CD4-positive, alpha-beta T cell (primary cell): ENCODE data around the gene PTPRK. TPM values are rescaled to one million over a fixed set of nuclear protein-coding genes. Genes with fewer than 3 reads are reported as not detected.

ENCODE experiments used
- ATAC-seq: fragments of 200-7000 bp; cut with Tn5 transposase; one replicate; pipeline ENCODE4 v1.10.0; 2022; ENCODE audit warnings: mild to moderate bottlenecking; ENCODE audit not compliant: poor library complexity
- CTCF ChIA-PET: fragments of 350-600 bp; sonication (Branson Sonifier 250); formaldehyde crosslinking; loops from one replicate; lab custom pipeline; 2021; ENCODE audit warnings: antibody characterized with exemption, inconsistent platforms; lab: Charles Lee
- POLR2A ChIA-PET: fragments of 350-600 bp; sonication (Branson Sonifier 250); formaldehyde crosslinking; loops from one replicate; lab custom pipeline; 2021; ENCODE audit warnings: antibody characterized with exemption, inconsistent platforms; lab: Charles Lee
- DNase-seq, 14 experiments: peaks; one replicate each; pipeline ENCODE4 v3.0.0-alpha.2; 2013 to 2020; ENCODE audit warnings: mixed read lengths in 2 of 14
- H3K27ac ChIP-seq, 2 donors: one replicate each; pipeline versions ENCODE4 v1.5.1 to v1.7.0; 2013; ENCODE audit warnings: low read length in 2 of 2, low read depth in 1 of 2, mild to moderate bottlenecking in 1 of 2
- H3K27me3 ChIP-seq, 2 experiments: 1 replicate in 1 of 2; 2 replicates in 1 of 2; pipeline versions ENCODE4 v1.6.1 to v1.7.0; 2013; ENCODE audit warnings: low read length in 2 of 2, control low read depth in 1 of 2, mild to moderate bottlenecking in 1 of 2, moderate library complexity in 1 of 2; ENCODE audit not compliant: insufficient read depth in 2 of 2, control insufficient read depth in 1 of 2
- H3K36me3 ChIP-seq: one replicate; pipeline ENCODE4 v1.6.1; 2013; ENCODE audit warnings: low read length, control low read depth; ENCODE audit not compliant: insufficient read depth
- H3K4me1 ChIP-seq: one replicate; pipeline ENCODE4 v1.6.1; 2013; ENCODE audit warnings: low read length, control low read depth; ENCODE audit not compliant: insufficient read depth
- H3K4me3 ChIP-seq: one replicate; pipeline ENCODE4 v1.5.1; 2013; ENCODE audit warnings: mild to moderate bottlenecking, low read length, moderate library complexity
- H3K9me3 ChIP-seq, 2 experiments: 1 replicate in 1 of 2; 2 replicates in 1 of 2; pipeline versions ENCODE4 v1.6.1 to v1.7.0; 2013; ENCODE audit warnings: low read length in 2 of 2, mild to moderate bottlenecking in 2 of 2, control low read depth in 1 of 2, moderate library complexity in 1 of 2; ENCODE audit not compliant: control insufficient read depth in 1 of 2, insufficient read depth in 1 of 2
- H3K27ac Mint-ChIP-seq: one replicate; pipeline ENCODE4 v1.8.0; 2020; ENCODE audit warnings: mixed read lengths
- H3K27me3 Mint-ChIP-seq: one replicate; pipeline ENCODE4 v1.8.0; 2021; ENCODE audit warnings: mixed read lengths
- H3K36me3 Mint-ChIP-seq: one replicate; pipeline ENCODE4 v1.8.0; 2021; ENCODE audit warnings: low read depth, mixed read lengths
- H3K4me1 Mint-ChIP-seq: one replicate; pipeline ENCODE4 v1.8.0; 2021; ENCODE audit warnings: low read depth, mixed read lengths
- H3K4me3 Mint-ChIP-seq: one replicate; pipeline ENCODE4 v1.8.0; 2020; ENCODE audit warnings: mild to moderate bottlenecking, mixed read lengths
- H3K9me3 Mint-ChIP-seq: one replicate; pipeline ENCODE4 v1.8.0; 2020; ENCODE audit warnings: mixed read lengths
- intact Hi-C, 2 experiments: fragments of 100-400 bp; cut with DNase I in 1 of 2; cut with micrococcal nuclease in 1 of 2; formaldehyde crosslinking; loops; one replicate each; pipeline versions ENCODE4 v1.15.1 to v1.9.0; 2023 to 2025; cut with DNase I, micrococcal nuclease
- total RNA-seq, 174 experiments: library from RNA in 2 of 174; stranded (reverse) in 2 of 174; gene quantifications; one replicate each; pipeline ENCODE4 v1.2.3 and lab custom pipeline; 2021 to 2026
- TF ChIP-seq, protein P1 (sequence below): fragments of 200-600 bp; IDR thresholded peaks from one replicate; pipeline ENCODE4 v1.8.0; 2022; ENCODE audit warnings: antibody characterized with exemption, mild to moderate bottlenecking

Gene PTPRK
- total RNA-seq, 2 experiments from 2014 or later = 8.4 to 10.3 TPM

DNA sequence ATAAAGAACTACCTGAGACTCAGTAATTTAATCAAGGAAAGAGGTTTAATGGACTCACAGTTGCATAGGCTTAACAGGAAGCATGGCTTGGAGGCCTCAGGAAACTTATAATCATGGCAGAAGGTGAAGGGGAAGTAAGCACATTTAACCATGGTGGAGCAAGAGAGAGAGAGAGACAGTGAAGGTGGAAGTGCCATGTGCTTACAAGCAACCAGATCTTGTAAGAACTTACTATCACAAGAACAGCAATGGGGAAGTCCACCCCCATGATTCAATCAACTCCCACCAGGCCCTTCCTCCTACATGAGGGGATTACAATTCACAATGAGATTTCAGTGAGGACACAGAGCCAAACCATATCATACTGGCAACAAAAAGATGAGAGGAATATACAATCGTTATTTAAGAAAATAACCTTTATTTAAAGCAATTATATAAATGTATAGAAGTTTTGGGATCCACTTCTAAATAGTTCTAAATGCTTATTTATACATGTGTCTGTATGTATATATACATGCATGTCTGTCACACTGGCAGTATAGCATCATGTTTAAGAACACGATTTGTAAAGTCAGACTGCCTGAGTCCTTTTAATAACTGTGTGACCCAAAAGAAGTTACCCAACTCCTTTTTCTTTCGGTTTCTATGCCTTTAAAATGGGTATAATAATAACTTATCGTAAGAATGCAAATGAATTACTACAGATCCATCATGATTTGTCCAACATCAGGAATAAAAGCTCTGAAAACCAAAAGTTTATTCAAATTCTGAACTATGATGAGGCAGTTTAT is 363.9 kb downstream of the PTPRK start:
- no peaks in the 10 kb centered on the region for H3K27me3 ChIP-seq
- no peak overlapping the region for H3K4me3 ChIP-seq
- Mint-ChIP-seq H3K4me1 (no peaks in the 10 kb centered on the region), H3K4me3 (no peak overlapping the region), H3K27ac (no peak overlapping the region), H3K9me3 (no peaks in the 10 kb centered on the region), H3K27me3 (no peaks in the 10 kb centered on the region), H3K36me3 (no peaks in the 10 kb centered on the region)
- DNase-seq (no peak), ATAC-seq (no peak)
- POLR2A ChIA-PET = interaction anchor here (1.0 kb wide), 1 partner anchor 301 kb away, joined by 3 read pairs; no protein-coding TSS in a partner anchor
- H3K4me1 ChIP-seq = no peaks in the 10 kb centered on the region
- H3K36me3 ChIP-seq = no peaks in the 10 kb centered on the region
- CTCF ChIA-PET = no interaction called here
- H3K9me3 ChIP-seq = no peaks in the 10 kb centered on the region
- intact Hi-C loops = no loop called here
- no peak overlapping the region for H3K27ac ChIP-seq
- TF ChIP-seq, protein P1, sequence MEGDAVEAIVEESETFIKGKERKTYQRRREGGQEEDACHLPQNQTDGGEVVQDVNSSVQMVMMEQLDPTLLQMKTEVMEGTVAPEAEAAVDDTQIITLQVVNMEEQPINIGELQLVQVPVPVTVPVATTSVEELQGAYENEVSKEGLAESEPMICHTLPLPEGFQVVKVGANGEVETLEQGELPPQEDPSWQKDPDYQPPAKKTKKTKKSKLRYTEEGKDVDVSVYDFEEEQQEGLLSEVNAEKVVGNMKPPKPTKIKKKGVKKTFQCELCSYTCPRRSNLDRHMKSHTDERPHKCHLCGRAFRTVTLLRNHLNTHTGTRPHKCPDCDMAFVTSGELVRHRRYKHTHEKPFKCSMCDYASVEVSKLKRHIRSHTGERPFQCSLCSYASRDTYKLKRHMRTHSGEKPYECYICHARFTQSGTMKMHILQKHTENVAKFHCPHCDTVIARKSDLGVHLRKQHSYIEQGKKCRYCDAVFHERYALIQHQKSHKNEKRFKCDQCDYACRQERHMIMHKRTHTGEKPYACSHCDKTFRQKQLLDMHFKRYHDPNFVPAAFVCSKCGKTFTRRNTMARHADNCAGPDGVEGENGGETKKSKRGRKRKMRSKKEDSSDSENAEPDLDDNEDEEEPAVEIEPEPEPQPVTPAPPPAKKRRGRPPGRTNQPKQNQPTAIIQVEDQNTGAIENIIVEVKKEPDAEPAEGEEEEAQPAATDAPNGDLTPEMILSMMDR = no peak

DNA sequence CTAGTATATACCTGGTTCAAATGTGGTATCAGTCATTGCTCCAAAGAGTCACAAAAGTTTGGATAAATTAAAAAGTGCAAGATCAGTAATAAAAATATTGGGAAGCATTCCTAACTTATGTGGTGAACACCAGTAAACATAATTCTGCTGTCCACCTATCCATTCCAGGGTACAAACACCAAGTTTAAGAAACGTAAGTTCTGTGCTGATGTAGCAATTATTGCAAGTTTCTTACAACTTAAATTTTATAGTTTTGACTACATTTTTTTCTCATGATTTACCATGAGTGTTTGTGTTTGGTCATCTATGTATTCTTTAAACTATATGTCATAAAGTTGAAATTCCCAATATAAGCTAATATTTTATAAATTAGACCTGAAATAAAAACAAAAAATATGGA is 364.6 kb downstream of the PTPRK start:
- Mint-ChIP-seq H3K36me3 (no peaks in the 10 kb centered on the region), H3K27me3 (no peaks in the 10 kb centered on the region), H3K27ac (no peak overlapping the region), H3K9me3 (no peaks in the 10 kb centered on the region), H3K4me3 (no peak overlapping the region), H3K4me1 (no peaks in the 10 kb centered on the region)
- no peak for DNase-seq
- TF ChIP-seq, protein P1 = no peak
- no peak for ATAC-seq
- ChIA-PET POLR2A (interaction anchor here (1.0 kb wide), 1 partner anchor 300 kb away, joined by 3 read pairs; no protein-coding TSS in a partner anchor), CTCF (no interaction called here)
- Histone ChIP-seq H3K27me3 (no peaks in the 10 kb centered on the region), H3K9me3 (no peaks in the 10 kb centered on the region), H3K27ac (no peak overlapping the region), H3K4me1 (no peaks in the 10 kb centered on the region), H3K36me3 (no peaks in the 10 kb centered on the region), H3K4me3 (no peak overlapping the region)
- intact Hi-C loops = no loop called here

DNA sequence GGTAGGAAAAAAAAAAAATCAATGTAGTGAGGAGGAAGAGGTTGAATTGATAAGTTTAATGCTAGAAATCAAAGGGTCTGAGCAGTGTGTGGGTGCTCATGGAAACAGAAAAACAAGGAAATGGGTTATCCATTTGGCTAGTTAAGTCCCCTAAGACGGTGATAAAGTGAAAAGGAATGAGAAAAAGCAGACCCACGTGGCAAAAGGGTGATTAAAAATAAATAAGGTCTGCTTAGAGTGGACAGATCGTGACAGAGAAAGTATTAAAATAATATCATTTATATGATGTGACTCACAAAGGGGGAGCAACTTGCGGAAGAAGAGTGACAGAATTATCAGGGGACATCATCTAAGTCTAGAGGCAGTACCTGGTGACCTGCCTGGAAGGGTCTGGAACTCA is 367.8 kb downstream of the PTPRK start:
- Histone ChIP-seq H3K4me3 (no peak overlapping the region), H3K4me1 (no peaks in the 10 kb centered on the region), H3K9me3 (no peaks in the 10 kb centered on the region), H3K36me3 (no peaks in the 10 kb centered on the region), H3K27ac (no peak overlapping the region), H3K27me3 (no peaks in the 10 kb centered on the region)
- Mint-ChIP-seq H3K27ac (no peak overlapping the region), H3K9me3 (no peaks in the 10 kb centered on the region), H3K27me3 (no peaks in the 10 kb centered on the region), H3K4me3 (no peak overlapping the region), H3K4me1 (no peaks in the 10 kb centered on the region), H3K36me3 (no peaks in the 10 kb centered on the region)
- ChIA-PET POLR2A (no interaction called here), CTCF (no interaction called here)
- DNase-seq (no peak), ATAC-seq (no peak)
- TF ChIP-seq, protein P1 = no peak
- intact Hi-C loops = no loop called here
